ENCODE measurements around the gene DNAH17. TPM values are rescaled to one million over a fixed set of nuclear protein-coding genes. Genes with fewer than 3 reads are reported as not detected.

Gene DNAH17
- total RNA-seq, 1 donor from 2014 or later, result not detected

- Histone ChIP-seq H3K4me3 (no peak overlapping the region), H3K27ac (replicated peaks) (no peak overlapping the region), H3K4me1 (no peaks in the 10 kb centered on the region), H3K27me3 (ENCODE audit: low read depth) (peaks cover 43% of the 10 kb centered on the region), H3K9me3 (replicated peaks) (no peaks in the 10 kb centered on the region), H3K36me3 (no peaks in the 10 kb centered on the region)
- TF ChIP-seq CTCF (IDR thresholded peaks at IDR 0.05; ENCODE audit: borderline replicate concordance), result no peak
- intact Hi-C loops (cut with micrococcal nuclease), result no loop called here
- no peak for DNase-seq
Measured at GRCh38 chr17:78478757-78479297, 98.4 kb downstream of the DNAH17 start.

GRCh38 chr17:78477913-78478756, 99.1 kb downstream of the DNAH17 start:
- Histone ChIP-seq H3K27ac (replicated peaks) (no peak overlapping the region), H3K9me3 (replicated peaks) (no peaks in the 10 kb centered on the region), H3K4me1 (no peaks in the 10 kb centered on the region), H3K4me3 (no peak overlapping the region), H3K27me3 (ENCODE audit: low read depth) (peaks cover 37% of the 10 kb centered on the region), H3K36me3 (no peaks in the 10 kb centered on the region)
- intact Hi-C loops (cut with micrococcal nuclease), result no loop called here
- TF ChIP-seq CTCF (IDR thresholded peaks at IDR 0.05; ENCODE audit: borderline replicate concordance), result no peak
- DNase-seq, result no peak

- no peak overlapping the region for H3K4me3 ChIP-seq
- no peaks in the 10 kb centered on the region for H3K36me3 ChIP-seq
- H3K4me1 ChIP-seq, result no peaks in the 10 kb centered on the region
- H3K27ac ChIP-seq (replicated peaks), result no peak overlapping the region
- peaks cover 37% of the 10 kb centered on the region for H3K27me3 ChIP-seq (ENCODE audit: low read depth)
- H3K9me3 ChIP-seq (replicated peaks), result no peaks in the 10 kb centered on the region
- intact Hi-C loops (cut with micrococcal nuclease), result no loop called here
- no peak for DNase-seq
- no peak for TF ChIP-seq CTCF (IDR thresholded peaks at IDR 0.05; ENCODE audit: borderline replicate concordance)
Measured at GRCh38 chr17:78476973-78477372, 100.2 kb downstream of the DNAH17 start.

- Histone ChIP-seq H3K4me1 (no peaks in the 10 kb centered on the region), H3K36me3 (no peaks in the 10 kb centered on the region), H3K4me3 (no peak overlapping the region), H3K27ac (replicated peaks) (no peak overlapping the region), H3K9me3 (replicated peaks) (no peaks in the 10 kb centered on the region), H3K27me3 (ENCODE audit: low read depth) (peaks cover 38% of the 10 kb centered on the region)
- TF ChIP-seq CTCF (IDR thresholded peaks at IDR 0.05; ENCODE audit: borderline replicate concordance), result no peak
- no peak for DNase-seq
- intact Hi-C loops (cut with micrococcal nuclease), result no loop called here
Measured at GRCh38 chr17:78476149-78476548, 101.0 kb downstream of the DNAH17 start.

- intact Hi-C loops (cut with micrococcal nuclease), result no loop called here
- H3K4me1 ChIP-seq, result no peaks in the 10 kb centered on the region
- no peak for DNase-seq
Measured at GRCh38 chr17:78475211-78475610, 102.0 kb downstream of the DNAH17 start.

More at GRCh38 chr17:78475211-78475610, 102.0 kb downstream of the DNAH17 start:
- Histone ChIP-seq H3K27me3 (ENCODE audit: low read depth) (peaks cover 38% of the 10 kb centered on the region), H3K9me3 (replicated peaks) (no peaks in the 10 kb centered on the region), H3K4me3 (no peak overlapping the region), H3K36me3 (no peaks in the 10 kb centered on the region), H3K27ac (replicated peaks) (no peak overlapping the region)
- TF ChIP-seq CTCF (IDR thresholded peaks at IDR 0.05; ENCODE audit: borderline replicate concordance), result no peak
